ENCODE measurements around the gene S100A13. TPM values are rescaled to one million over a fixed set of nuclear protein-coding genes. Genes with fewer than 3 reads are reported as not detected.
A peak's percentile ranks its signal among the peaks of the same experiment; 100 is the strongest.

Gene S100A13
- total RNA-seq, 1 donor from 2014 or later = 44.5 TPM

DNA sequence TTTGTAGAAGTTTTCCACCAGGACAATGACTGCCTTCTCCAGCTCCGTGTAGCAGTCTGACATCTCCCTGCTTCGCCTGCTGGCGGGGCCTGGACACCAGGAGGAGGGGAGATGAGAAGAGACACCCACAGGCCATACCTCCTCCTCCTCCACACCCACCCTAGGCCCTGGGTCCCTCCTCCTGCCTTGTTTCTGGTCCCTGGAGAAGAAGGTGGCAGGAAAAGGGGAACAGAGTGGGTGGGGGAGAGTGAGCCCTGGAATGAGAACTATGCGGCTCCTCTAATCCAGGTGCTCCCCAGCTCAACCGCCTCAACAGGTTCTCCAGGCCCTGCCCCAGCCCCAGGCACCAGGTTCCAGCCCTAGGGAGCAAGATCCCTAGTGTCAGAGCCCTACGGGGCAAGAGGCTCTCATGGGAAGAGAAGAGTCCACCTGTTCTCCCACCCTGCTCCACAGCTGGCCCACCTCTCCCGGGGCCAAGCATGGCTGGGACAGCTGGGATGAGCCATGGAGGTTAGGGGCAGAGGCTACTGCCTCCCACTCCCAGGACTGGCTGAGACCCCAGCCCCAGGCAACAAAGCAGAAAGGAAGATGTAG, 19.1 kb downstream of the S100A13 start:
- no peak for FAIRE-seq
- TF ChIP-seq, protein P1, sequence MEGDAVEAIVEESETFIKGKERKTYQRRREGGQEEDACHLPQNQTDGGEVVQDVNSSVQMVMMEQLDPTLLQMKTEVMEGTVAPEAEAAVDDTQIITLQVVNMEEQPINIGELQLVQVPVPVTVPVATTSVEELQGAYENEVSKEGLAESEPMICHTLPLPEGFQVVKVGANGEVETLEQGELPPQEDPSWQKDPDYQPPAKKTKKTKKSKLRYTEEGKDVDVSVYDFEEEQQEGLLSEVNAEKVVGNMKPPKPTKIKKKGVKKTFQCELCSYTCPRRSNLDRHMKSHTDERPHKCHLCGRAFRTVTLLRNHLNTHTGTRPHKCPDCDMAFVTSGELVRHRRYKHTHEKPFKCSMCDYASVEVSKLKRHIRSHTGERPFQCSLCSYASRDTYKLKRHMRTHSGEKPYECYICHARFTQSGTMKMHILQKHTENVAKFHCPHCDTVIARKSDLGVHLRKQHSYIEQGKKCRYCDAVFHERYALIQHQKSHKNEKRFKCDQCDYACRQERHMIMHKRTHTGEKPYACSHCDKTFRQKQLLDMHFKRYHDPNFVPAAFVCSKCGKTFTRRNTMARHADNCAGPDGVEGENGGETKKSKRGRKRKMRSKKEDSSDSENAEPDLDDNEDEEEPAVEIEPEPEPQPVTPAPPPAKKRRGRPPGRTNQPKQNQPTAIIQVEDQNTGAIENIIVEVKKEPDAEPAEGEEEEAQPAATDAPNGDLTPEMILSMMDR (IDR thresholded peaks at IDR 0.05; ENCODE audit: insufficient read depth, low read length, severe bottlenecking) = no peak
- peak; percentile 35 for DNase-seq (ENCODE audit: low read depth)
- Histone ChIP-seq H3K27me3 (ENCODE audit: control insufficient read depth, insufficient read depth, low read length) (no peaks in the 10 kb centered on the region), H3K4me3 (ENCODE audit: low read depth, low read length) (no peak overlapping the region), H3K36me3 (ENCODE audit: control insufficient read depth, insufficient read depth, low read length) (peaks cover 31% of the 10 kb centered on the region)

DNA sequence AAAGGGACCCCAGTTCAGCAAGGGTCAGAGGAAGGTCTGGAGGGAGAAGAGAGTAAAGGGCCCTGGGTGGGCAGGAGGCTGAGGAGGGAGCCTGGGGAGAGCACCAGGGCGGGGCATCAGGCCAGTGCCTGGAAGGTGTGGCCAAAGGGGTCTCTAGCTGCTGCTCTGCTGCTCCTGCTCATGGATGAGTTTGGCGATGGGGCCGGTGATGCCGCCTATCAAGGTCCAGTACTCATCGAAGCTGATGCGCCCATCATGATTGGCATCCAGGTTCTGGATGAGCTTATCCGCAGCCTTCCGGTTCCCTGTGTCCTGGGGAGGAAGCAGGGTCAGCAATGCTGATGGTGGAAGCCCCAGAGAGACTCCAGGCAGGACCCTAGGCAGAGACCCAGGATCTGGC, 19.9 kb downstream of the S100A13 start:
- Histone ChIP-seq H3K36me3 (ENCODE audit: control insufficient read depth, insufficient read depth, low read length) (peaks cover 31% of the 10 kb centered on the region), H3K27me3 (ENCODE audit: control insufficient read depth, insufficient read depth, low read length) (no peaks in the 10 kb centered on the region), H3K4me3 (ENCODE audit: low read depth, low read length) (no peak overlapping the region)
- FAIRE-seq (no peak), DNase-seq (ENCODE audit: low read depth) (no peak)
- TF ChIP-seq, protein P1 (IDR thresholded peaks at IDR 0.05; ENCODE audit: insufficient read depth, low read length, severe bottlenecking) = no peak

DNA sequence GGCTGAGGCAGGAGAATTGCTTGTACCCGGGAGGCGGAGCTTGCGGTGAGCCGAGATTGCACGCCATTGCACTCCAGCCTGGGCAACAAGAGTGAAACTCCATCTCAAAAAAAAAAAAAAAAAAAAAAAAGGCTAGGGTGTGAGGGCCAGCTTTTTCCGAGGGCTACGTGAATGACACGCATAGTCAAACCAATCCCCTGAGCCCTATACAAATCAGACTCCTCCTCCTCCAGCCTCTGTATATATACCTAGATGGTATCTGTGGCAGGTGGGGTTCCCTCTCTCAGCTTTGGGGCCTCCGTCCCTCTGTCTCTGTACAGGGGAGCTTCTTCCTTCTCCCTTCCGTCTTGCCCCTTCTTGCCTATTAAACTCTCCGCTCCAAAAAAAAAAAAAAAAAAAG, 21.1 kb downstream of the S100A13 start:
- no peak overlapping the region for H3K4me3 ChIP-seq (ENCODE audit: low read depth, low read length)
- TF ChIP-seq, protein P1 (IDR thresholded peaks at IDR 0.05; ENCODE audit: insufficient read depth, low read length, severe bottlenecking) = no peak
- no peaks in the 10 kb centered on the region for H3K27me3 ChIP-seq (ENCODE audit: control insufficient read depth, insufficient read depth, low read length)
- peaks cover 29% of the 10 kb centered on the region for H3K36me3 ChIP-seq (ENCODE audit: control insufficient read depth, insufficient read depth, low read length)
- DNase-seq (ENCODE audit: low read depth) = no peak
- no peak for FAIRE-seq

DNA sequence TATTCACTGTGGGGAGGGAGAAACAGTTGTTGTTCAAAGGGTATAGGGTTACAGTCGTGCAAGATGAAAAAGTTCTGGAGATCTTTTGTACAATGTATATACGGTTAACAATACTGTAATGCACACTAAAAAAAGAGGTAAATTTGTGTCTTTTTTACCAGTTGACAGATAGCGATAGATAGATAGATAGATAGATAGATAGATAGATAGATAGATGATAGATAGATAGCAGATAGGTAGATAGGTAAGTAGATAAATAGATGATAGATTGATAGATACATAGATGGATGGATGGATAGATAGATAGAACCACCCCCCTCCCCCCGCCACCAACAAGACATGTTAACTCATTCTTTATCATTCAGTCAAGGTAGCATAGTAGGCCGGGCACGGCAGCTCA, 24.6 kb downstream of the S100A13 start:
- TF ChIP-seq, protein P1 (IDR thresholded peaks at IDR 0.05; ENCODE audit: insufficient read depth, low read length, severe bottlenecking) = no peak
- Histone ChIP-seq H3K27me3 (ENCODE audit: control insufficient read depth, insufficient read depth, low read length) (no peaks in the 10 kb centered on the region), H3K36me3 (ENCODE audit: control insufficient read depth, insufficient read depth, low read length) (peaks cover 17% of the 10 kb centered on the region), H3K4me3 (ENCODE audit: low read depth, low read length) (no peak overlapping the region)
- no peak for FAIRE-seq
- no peak for DNase-seq (ENCODE audit: low read depth)

DNA sequence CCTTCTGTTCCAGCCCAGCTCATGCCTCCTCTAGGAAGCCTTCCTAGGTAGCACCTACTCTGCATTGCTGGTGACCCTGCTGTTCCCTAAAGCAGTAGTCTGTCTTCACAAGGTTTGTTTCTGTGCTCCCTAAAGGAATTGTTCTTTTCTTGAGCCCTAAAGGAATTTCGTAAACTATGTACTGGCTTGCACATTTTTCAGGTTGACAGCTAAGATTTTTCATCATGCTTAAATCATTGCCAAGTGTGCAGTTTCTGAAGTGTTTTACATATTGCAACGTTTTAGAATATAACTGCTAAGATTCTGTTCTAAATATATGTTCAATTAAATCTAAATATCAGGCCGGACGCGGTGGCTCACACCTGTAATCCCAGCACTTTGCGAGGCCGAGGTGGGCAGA, 27.5 kb downstream of the S100A13 start:
- Histone ChIP-seq H3K4me3 (ENCODE audit: low read depth, low read length) (no peak overlapping the region), H3K36me3 (ENCODE audit: control insufficient read depth, insufficient read depth, low read length) (no peaks in the 10 kb centered on the region), H3K27me3 (ENCODE audit: control insufficient read depth, insufficient read depth, low read length) (no peaks in the 10 kb centered on the region)
- FAIRE-seq (no peak), DNase-seq (ENCODE audit: low read depth) (no peak)
- TF ChIP-seq, protein P1 (IDR thresholded peaks at IDR 0.05; ENCODE audit: insufficient read depth, low read length, severe bottlenecking) = no peak
